CD4-positive, alpha-beta T cell treated with Interleukin-2 at 100 ng/mL for 4 hours (primary cell): ENCODE results near the gene GOLGA8S.
"Not testable (repeated sequence)": the region's sequence is repeated elsewhere in the genome, so short reads cannot be mapped to it uniquely, and the experiment has no call there.

Experiments
- DNase-seq: peaks from one replicate; pipeline ENCODE4 v3.0.0-alpha.2; 2020; ENCODE audit warnings: low spot score

Gene GOLGA8S

DNA sequence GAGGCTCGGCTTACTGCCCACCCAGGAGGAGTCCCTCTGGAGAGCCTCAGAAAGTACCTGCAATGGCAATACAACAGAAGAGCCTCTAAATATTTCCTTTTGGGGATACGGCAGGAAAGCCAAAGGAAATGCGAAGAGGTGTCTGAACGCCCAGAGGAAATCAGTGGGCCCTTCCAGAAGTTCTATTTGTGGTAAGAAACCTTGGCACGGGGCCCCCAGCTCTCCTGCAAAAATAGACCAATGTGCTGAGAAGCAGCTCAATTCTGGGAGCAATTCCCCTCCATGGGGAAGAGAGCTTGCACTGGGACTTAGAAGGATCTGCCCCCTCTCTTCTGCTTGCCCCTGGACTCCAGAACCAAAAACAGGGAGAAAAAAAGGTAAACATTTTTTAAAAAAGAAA is 44.7 kb downstream of the GOLGA8S start:
- DNase-seq, result not testable (repeated sequence)

- DNase-seq, result no peak
Observed at GRCh38 chr15:23401627-23402026, 47.1 kb downstream of the GOLGA8S start.

GRCh38 chr15:23402140-23402539 is 47.6 kb downstream of the GOLGA8S start:
- no peak for DNase-seq

GRCh38 chr15:23402544-23402943 is 48.0 kb downstream of the GOLGA8S start:
- DNase-seq, result no peak

DNA sequence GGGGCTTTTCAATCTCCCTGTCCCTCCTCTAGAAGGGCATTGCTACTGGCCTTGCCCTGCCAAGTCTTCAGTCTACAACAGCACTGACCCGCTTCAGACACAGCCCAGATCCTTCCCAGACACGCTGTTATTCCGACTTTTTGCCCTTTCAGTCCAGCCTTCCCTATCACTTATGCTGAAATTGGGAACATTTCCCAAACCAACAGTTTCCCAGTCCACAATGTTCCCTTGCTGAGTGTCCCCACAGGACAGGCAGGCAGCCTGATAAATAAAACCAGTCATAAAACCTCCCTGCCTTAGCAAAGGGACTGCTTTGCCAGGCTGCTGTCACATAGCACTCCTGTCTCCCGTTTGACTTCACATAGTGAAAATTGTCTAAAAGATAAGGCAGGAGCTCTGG is 49.0 kb downstream of the GOLGA8S start:
- DNase-seq, result no peak

DNA sequence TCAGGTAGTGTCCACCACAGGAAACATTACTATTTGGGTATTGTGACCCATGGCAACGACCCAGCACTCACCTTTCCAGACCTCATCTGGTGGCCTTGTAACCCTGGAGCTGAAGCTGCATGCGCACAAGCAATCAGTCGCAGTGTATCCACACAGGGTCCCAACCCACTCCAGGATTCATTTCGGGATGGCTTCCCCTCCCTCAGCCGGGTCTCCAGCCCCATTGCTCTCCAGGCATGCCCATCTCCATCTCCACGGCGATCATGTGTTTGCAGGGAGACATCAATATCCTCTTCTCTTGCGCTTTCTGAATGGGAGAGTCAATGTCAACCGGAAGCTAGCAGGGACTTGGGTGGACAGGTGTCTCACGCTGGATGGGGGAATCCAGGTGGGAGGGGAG is 57.3 kb downstream of the GOLGA8S start:
- DNase-seq, result no peak

GRCh38 chr15:23412881-23413600 is 58.5 kb downstream of the GOLGA8S start:
- DNase-seq, result not testable (repeated sequence)
